Mesothelial cell of epicardium (in vitro differentiated cells): ENCODE results near the gene SS18L1. TPM values are rescaled to one million over a fixed set of nuclear protein-coding genes. Genes with fewer than 3 reads are reported as not detected.

Source experiments
- DNase-seq, 2 experiments: peaks; one replicate each; pipeline ENCODE4 v3.0.0; 2021; ENCODE audit warnings: low spot score in 2 of 2; ENCODE audit not compliant: unreplicated experiment in 2 of 2
- H3K27ac Mint-ChIP-seq: 2 replicates; pipeline ENCODE4 v1.8.0; 2021; ENCODE audit warnings: mixed read lengths
- H3K27me3 Mint-ChIP-seq: 2 replicates; pipeline ENCODE4 v1.8.0; 2021; ENCODE audit warnings: low read depth, mixed read lengths
- H3K36me3 Mint-ChIP-seq: 2 replicates; pipeline ENCODE4 v1.8.0; 2021; ENCODE audit warnings: mixed read lengths
- H3K4me1 Mint-ChIP-seq: 2 replicates; pipeline ENCODE4 v1.8.0; 2021; ENCODE audit warnings: mixed read lengths
- H3K4me3 Mint-ChIP-seq: 2 replicates; pipeline ENCODE4 v1.8.0; 2021; ENCODE audit warnings: mild to moderate bottlenecking, moderate library complexity, mixed read lengths
- H3K9me3 Mint-ChIP-seq: 2 replicates; pipeline ENCODE4 v1.8.0; 2021; ENCODE audit warnings: mixed read lengths
- CTCF ChIP-seq: fragments of 200-600 bp; sonication (generic); IDR thresholded peaks from one replicate; pipeline ENCODE4 v1.5.0; 2021; ENCODE audit warnings: antibody characterized with exemption; ENCODE audit not compliant: unreplicated experiment
- total RNA-seq: library from RNA; stranded (reverse); gene quantifications from 3 replicates; pipeline ENCODE4 v1.2.1, GENCODE V29; 2021

SS18L1 gene
- total RNA-seq, 1 donor from 2014 or later = 27.5 TPM

- no peak for DNase-seq
- no peak for TF ChIP-seq CTCF
- peak overlapping the region; percentile 36 for H3K27ac Mint-ChIP-seq
- H3K36me3 Mint-ChIP-seq = peaks cover 26% of the 10 kb centered on the region
- H3K9me3 Mint-ChIP-seq = no peaks in the 10 kb centered on the region
- peaks cover 22% of the 10 kb centered on the region for H3K4me1 Mint-ChIP-seq
- H3K4me3 Mint-ChIP-seq = no peak overlapping the region
- no peaks in the 10 kb centered on the region for H3K27me3 Mint-ChIP-seq
Observed at GRCh38 chr20:62137478-62138203, 5.9 kb upstream of the SS18L1 start.

- H3K4me3 Mint-ChIP-seq = no peak overlapping the region
- peaks cover 22% of the 10 kb centered on the region for H3K4me1 Mint-ChIP-seq
- no peak for DNase-seq
- peaks cover 26% of the 10 kb centered on the region for H3K36me3 Mint-ChIP-seq
- TF ChIP-seq CTCF = no peak
- H3K9me3 Mint-ChIP-seq = no peaks in the 10 kb centered on the region
- H3K27ac Mint-ChIP-seq = peak overlapping the region; percentile 36
- H3K27me3 Mint-ChIP-seq = no peaks in the 10 kb centered on the region
Observed at GRCh38 chr20:62138204-62138543, 5.4 kb upstream of the SS18L1 start.

- H3K4me1 Mint-ChIP-seq = peaks cover 22% of the 10 kb centered on the region
- H3K27ac Mint-ChIP-seq = peak overlapping the region; percentile 43
- DNase-seq = no peak
- no peak overlapping the region for H3K4me3 Mint-ChIP-seq
- H3K9me3 Mint-ChIP-seq = no peaks in the 10 kb centered on the region
- H3K36me3 Mint-ChIP-seq = peaks cover 26% of the 10 kb centered on the region
- no peaks in the 10 kb centered on the region for H3K27me3 Mint-ChIP-seq
- no peak for TF ChIP-seq CTCF
Observed at GRCh38 chr20:62138912-62139311, 4.7 kb upstream of the SS18L1 start.

- no peak for DNase-seq
- no peak overlapping the region for H3K27ac Mint-ChIP-seq
- no peak overlapping the region for H3K4me3 Mint-ChIP-seq
- H3K4me1 Mint-ChIP-seq = peaks cover 25% of the 10 kb centered on the region
- no peaks in the 10 kb centered on the region for H3K27me3 Mint-ChIP-seq
- no peak for TF ChIP-seq CTCF
- no peaks in the 10 kb centered on the region for H3K9me3 Mint-ChIP-seq
- H3K36me3 Mint-ChIP-seq = peaks cover 26% of the 10 kb centered on the region
Observed at GRCh38 chr20:62139636-62140035, 3.9 kb upstream of the SS18L1 start.

GRCh38 chr20:62141043-62141396 is 2.5 kb upstream of the SS18L1 start:
- peaks cover 26% of the 10 kb centered on the region for H3K36me3 Mint-ChIP-seq
- H3K27me3 Mint-ChIP-seq = no peaks in the 10 kb centered on the region
- no peaks in the 10 kb centered on the region for H3K9me3 Mint-ChIP-seq
- no peak for DNase-seq
- peak overlapping the region; percentile 88 for H3K4me3 Mint-ChIP-seq
- peaks cover 38% of the 10 kb centered on the region for H3K4me1 Mint-ChIP-seq
- peak overlapping the region; percentile 95 for H3K27ac Mint-ChIP-seq
- TF ChIP-seq CTCF = no peak
